GM12878 (cell line): Measurements from ENCODE around the gene NR1H4. TPM values are rescaled to one million over a fixed set of nuclear protein-coding genes. Genes with fewer than 3 reads are reported as not detected.

Experiments used
- ATAC-seq: fragments of 200-7000 bp; cut with Tn5 transposase; 3 replicates; pipeline ENCODE4 v1.9.1; 2020; ENCODE audit warnings: mild to moderate bottlenecking, moderate library complexity
- BruUV-seq: library from RNA; stranded (reverse); fragments of 400-500 nt; replicated peaks from 2 replicates; lab custom pipeline; 2021; lab: Mats Ljungman, UMichigan
- CTCF ChIA-PET: fragments of 300-600 bp; sonication (Branson Sonifier 250); formaldehyde crosslinking; extraction: SDS; loops from one replicate; lab custom pipeline; 2021; ENCODE audit warnings: inconsistent platforms; lab: Yijun Ruan, JAX
- POLR2A ChIA-PET: fragments of 350-600 bp; formaldehyde crosslinking; extraction: SDS; loops from one replicate; lab custom pipeline; 2021; ENCODE audit warnings: inconsistent platforms; lab: Charles Lee
- RAD21 ChIA-PET: fragments of 300-600 bp; sonication (Branson Sonifier 250); formaldehyde crosslinking; loops from one replicate; lab custom pipeline; 2023; ENCODE audit warnings: antibody characterized with exemption; ENCODE audit not compliant: unreplicated experiment; lab: Charles Lee
- SMC1A ChIA-PET: fragments of 300-600 bp; sonication (Branson Sonifier 250); formaldehyde crosslinking; loops from one replicate; lab custom pipeline; 2023; ENCODE audit not compliant: unreplicated experiment, uncharacterized antibody; lab: Charles Lee
- DNase-seq: peaks from one replicate; pipeline ENCODE4 v3.0.0-alpha.2; 2011; ENCODE audit warnings: low read depth, low spot score
- FAIRE-seq: peaks from 3 replicates; lab custom pipeline; 2011; peaks lifted over from hg19 to GRCh38; lab: Jason Lieb, UNC
- H2AFZ ChIP-seq: 2 replicates; pipeline ENCODE4 v1.6.0; 2011; ENCODE audit warnings: low read depth, low read length, control low read depth; ENCODE audit not compliant: control insufficient read depth
- H3K27ac ChIP-seq: 2 replicates; pipeline ENCODE4 v1.5.1; 2011; ENCODE audit warnings: control low read depth; ENCODE audit not compliant: control insufficient read depth, insufficient read depth
- H3K27me3 ChIP-seq, 2 experiments: replicated peaks in 1 of 2; 2 replicates each; pipeline versions ENCODE4 v1.6.0 to v1.6.1; 2011; ENCODE audit warnings: low read length in 1 of 2; ENCODE audit not compliant: control insufficient read depth in 2 of 2, insufficient read depth in 2 of 2
- H3K36me3 ChIP-seq, 2 experiments: 2 replicates each; pipeline ENCODE4 v1.5.1; 2011; ENCODE audit warnings: low read length in 1 of 2; ENCODE audit not compliant: control insufficient read depth in 2 of 2, insufficient read depth in 2 of 2
- H3K4me1 ChIP-seq: 2 replicates; pipeline ENCODE4 v1.6.1; 2011; ENCODE audit warnings: mild to moderate bottlenecking, low read length, moderate library complexity, mixed read lengths; ENCODE audit not compliant: control insufficient read depth, insufficient read depth
- H3K4me2 ChIP-seq: 2 replicates; pipeline ENCODE4 v1.6.0; 2011; ENCODE audit warnings: control low read depth; ENCODE audit not compliant: control insufficient read depth, insufficient read depth
- H3K4me3 ChIP-seq: fragments of 200-600 bp; sonication (generic); 2 replicates; pipeline ENCODE4 v1.5.1; 2016
- H3K79me2 ChIP-seq: 2 replicates; pipeline ENCODE4 v1.6.0; 2011; ENCODE audit warnings: low read length; ENCODE audit not compliant: control insufficient read depth, insufficient read depth
- H3K9ac ChIP-seq: 2 replicates; pipeline ENCODE4 v1.8.0; 2011; ENCODE audit warnings: low read length, control low read depth, mixed read lengths; ENCODE audit not compliant: control insufficient read depth, insufficient read depth
- H3K9me3 ChIP-seq: replicated peaks from 3 replicates; pipeline ENCODE4 v1.5.1; 2011; ENCODE audit warnings: mild to moderate bottlenecking, low read length; ENCODE audit not compliant: control insufficient read depth, insufficient read depth
- H4K20me1 ChIP-seq: 2 replicates; pipeline ENCODE4 v1.6.0; 2011; ENCODE audit not compliant: control insufficient read depth, insufficient read depth
- GATAD2B ChIP-seq: fragments of 450-650 bp; conservative IDR thresholded peaks from 2 replicates; pipeline ENCODE4 v1.6.1; 2017; ENCODE audit warnings: low read depth, mild to moderate bottlenecking, moderate library complexity
- MTA3 ChIP-seq: IDR thresholded peaks from 2 replicates; pipeline ENCODE4 v1.6.1; 2012; ENCODE audit warnings: low read length, inconsistent platforms, borderline replicate concordance
- NRF1 ChIP-seq: conservative IDR thresholded peaks from 2 replicates; pipeline ENCODE4 v1.6.1; 2011; ENCODE audit warnings: mild to moderate bottlenecking, low read depth, low read length, improper control_type of control experiment
- SMAD5 ChIP-seq: IDR thresholded peaks from 2 replicates; pipeline ENCODE4 v1.6.1; 2016; ENCODE audit warnings: antibody characterized with exemption, low read depth
- TCF12 ChIP-seq: IDR thresholded peaks from 2 replicates; pipeline ENCODE4 v1.6.1; 2011; ENCODE audit warnings: low read depth, mild to moderate bottlenecking, low read length
- ZBED1 ChIP-seq: IDR thresholded peaks from 2 replicates; pipeline ENCODE4 v1.6.1; 2016; ENCODE audit warnings: borderline replicate concordance
- ZBTB33 ChIP-seq: fragments of 450-650 bp; IDR thresholded peaks from 2 replicates; pipeline ENCODE4 v1.6.1; 2017; ENCODE audit warnings: mild to moderate bottlenecking
- ZNF24 ChIP-seq: fragments of 450-650 bp; IDR thresholded peaks from 2 replicates; pipeline ENCODE4 v1.6.1; 2017; ENCODE audit warnings: antibody characterized with exemption, mild to moderate bottlenecking
- ZNF687 ChIP-seq: fragments of 450-650 bp; IDR thresholded peaks from 2 replicates; pipeline ENCODE4 v1.6.1; 2017; ENCODE audit warnings: mild to moderate bottlenecking, moderate library complexity
- WGBS: methylation state at CpG from one replicate; pipeline ENCODE4 v1.1.6; 2016; ENCODE audit warnings: low lambda C conversion rate; ENCODE audit not compliant: insufficient replicate concordance, insufficient coverage; ENCODE audit errors: missing lambda C conversion rate; 5-methylcytosine and 5-hydroxymethylcytosine counted together
- in situ Hi-C: fragments of 300-500 bp; cut with MboI; formaldehyde crosslinking; loops from 9 replicates; pipeline ENCODE4 v1.14.3; 2018; ENCODE audit warnings: mixed read lengths
- intact Hi-C: fragments of 100-400 bp; cut with micrococcal nuclease; formaldehyde crosslinking; loops from one replicate; pipeline ENCODE4 v1.14.2; 2022; ENCODE audit not compliant: unreplicated experiment
- polyA plus RNA-seq, 11 experiments: library from polyadenylated mRNA; depleted of rRNA in 4 of 11; unstranded in 6 of 11; stranded (reverse) in 5 of 11; fragments of >200 nt; fragmentation: Nextera tagmentation in 4 of 11; fragmentation: Illumina TruSeq in 1 of 11; extraction: Ambion mirVana in 4 of 11; extraction: Trizol in 1 of 11; gene quantifications; 1 replicate in 1 of 11; 2 replicates in 10 of 11; pipeline versions ENCODE4 v1.2.1 to v1.2.3, GENCODE V29; 2011 to 2016; ENCODE audit warnings: inconsistent platforms in 2 of 11, missing spikeins in 2 of 11, low read depth in 1 of 11
- total RNA-seq, 4 experiments: library from RNA; depleted of rRNA in 3 of 4; stranded (reverse); fragments of >200 nt in 3 of 4; fragmentation: Illumina TruSeq in 1 of 4; extraction: Trizol in 1 of 4; gene quantifications; 2 replicates each; pipeline versions ENCODE4 v1.2.1 to v1.2.3, GENCODE V29; 2013 to 2021
- TF ChIP-seq, protein P1 (sequence below): fragments of 150-350 bp; IDR thresholded peaks from 2 replicates; pipeline ENCODE4 v1.6.1; 2014; ENCODE audit warnings: mild to moderate bottlenecking, low read depth, low read length

NR1H4 gene
- total and polyA plus RNA-seq, 10 of the 15 experiments (the other 5 are each of a cell fraction or from before 2014, with no cell fraction given) = 0.04 TPM; not detected in 9

GRCh38 chr12:100498141-100498540, 24.5 kb downstream of the NR1H4 start (continued):
- TF ChIP-seq, protein P1, sequence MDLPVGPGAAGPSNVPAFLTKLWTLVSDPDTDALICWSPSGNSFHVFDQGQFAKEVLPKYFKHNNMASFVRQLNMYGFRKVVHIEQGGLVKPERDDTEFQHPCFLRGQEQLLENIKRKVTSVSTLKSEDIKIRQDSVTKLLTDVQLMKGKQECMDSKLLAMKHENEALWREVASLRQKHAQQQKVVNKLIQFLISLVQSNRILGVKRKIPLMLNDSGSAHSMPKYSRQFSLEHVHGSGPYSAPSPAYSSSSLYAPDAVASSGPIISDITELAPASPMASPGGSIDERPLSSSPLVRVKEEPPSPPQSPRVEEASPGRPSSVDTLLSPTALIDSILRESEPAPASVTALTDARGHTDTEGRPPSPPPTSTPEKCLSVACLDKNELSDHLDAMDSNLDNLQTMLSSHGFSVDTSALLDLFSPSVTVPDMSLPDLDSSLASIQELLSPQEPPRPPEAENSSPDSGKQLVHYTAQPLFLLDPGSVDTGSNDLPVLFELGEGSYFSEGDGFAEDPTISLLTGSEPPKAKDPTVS = no peak
- TF ChIP-seq GATAD2B (no peak), ZNF24 (no peak), SMAD5 (no peak), ZBTB33 (no peak), NRF1 (no peak)

- ChIA-PET CTCF (interaction anchor here (1.9 kb wide), 1 partner anchor 173 kb away, joined by 6 read pairs; no protein-coding TSS in a partner anchor), POLR2A (no interaction called here)
- Histone ChIP-seq H3K36me3 (no peaks in the 10 kb centered on the region), H3K9ac (no peak overlapping the region), H3K79me2 (no peaks in the 10 kb centered on the region)
- intact Hi-C loops = no loop called here
- no peak for TF ChIP-seq ZNF687
- TF ChIP-seq ZBED1 = no peak
- TF ChIP-seq TCF12 = no peak
- TF ChIP-seq MTA3 = no peak
- TF ChIP-seq, all 136 proteins: peak for 0
- in situ Hi-C loops = no loop called here
- 7% methylated on average over 1 of the region's 1 CpG for WGBS
- BruUV-seq = no TSS peak
- Histone ChIP-seq H4K20me1 (no peaks in the 10 kb centered on the region), H2AFZ (no peak overlapping the region), H3K9me3 (no peaks in the 10 kb centered on the region), H3K4me3 (no peak overlapping the region), H3K27ac (no peak overlapping the region), H3K4me1 (no peaks in the 10 kb centered on the region), H3K4me2 (no peak overlapping the region), H3K27me3 (no peaks in the 10 kb centered on the region)
- ATAC-seq (no peak), DNase-seq (no peak), FAIRE-seq (no peak)
- ChIA-PET SMC1A (interaction anchor here (0.8 to 1.0 kb wide), 2 partner anchors 9 to 15 kb away, joined by 3 read pairs; no protein-coding TSS in a partner anchor), RAD21 (no interaction called here)
Observed at GRCh38 chr12:100499416-100499815, 25.8 kb downstream of the NR1H4 start.
